ENCODE measurements around the gene OR2T4. TPM values are rescaled to one million over a fixed set of nuclear protein-coding genes. Genes with fewer than 3 reads are reported as not detected.

OR2T4 gene
- total and polyA plus RNA-seq, 3 donors from 2014 or later, result not detected

DNA sequence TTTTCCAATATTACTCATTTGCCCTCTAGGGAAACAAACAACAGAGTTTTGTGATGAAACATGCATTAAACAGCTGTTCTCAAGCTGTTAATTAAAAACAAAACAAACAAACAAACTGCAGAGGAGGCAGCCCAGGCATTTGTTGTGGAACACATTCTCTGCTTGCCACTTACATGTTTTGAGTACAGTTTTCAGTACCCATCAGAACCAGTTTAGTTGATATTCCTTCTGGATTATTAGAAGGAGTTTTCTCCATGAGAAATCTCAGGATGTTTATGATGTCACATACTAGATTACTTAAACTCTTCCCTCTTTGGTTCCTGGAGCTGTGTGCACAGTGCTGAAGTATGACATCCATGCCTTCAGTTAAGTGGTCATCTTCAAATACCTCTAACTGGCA lies 14.0 kb downstream of the OR2T4 start, which contains the start of gene OR2T6:
Gene OR2T6, plus strand, starts transcription at position 301 of the 400 bp plus-strand sequence. CDS start 11,863 bp downstream, outside the sequence.
- no peaks in the 10 kb centered on the region for H3K4me1 ChIP-seq
- H3K27ac ChIP-seq, result no peak within 1 kb of the TSS
- no peak for DNase-seq
- TF ChIP-seq POLR2A (IDR thresholded peaks at IDR 0.05), result no peak
- TF ChIP-seq, protein P1, sequence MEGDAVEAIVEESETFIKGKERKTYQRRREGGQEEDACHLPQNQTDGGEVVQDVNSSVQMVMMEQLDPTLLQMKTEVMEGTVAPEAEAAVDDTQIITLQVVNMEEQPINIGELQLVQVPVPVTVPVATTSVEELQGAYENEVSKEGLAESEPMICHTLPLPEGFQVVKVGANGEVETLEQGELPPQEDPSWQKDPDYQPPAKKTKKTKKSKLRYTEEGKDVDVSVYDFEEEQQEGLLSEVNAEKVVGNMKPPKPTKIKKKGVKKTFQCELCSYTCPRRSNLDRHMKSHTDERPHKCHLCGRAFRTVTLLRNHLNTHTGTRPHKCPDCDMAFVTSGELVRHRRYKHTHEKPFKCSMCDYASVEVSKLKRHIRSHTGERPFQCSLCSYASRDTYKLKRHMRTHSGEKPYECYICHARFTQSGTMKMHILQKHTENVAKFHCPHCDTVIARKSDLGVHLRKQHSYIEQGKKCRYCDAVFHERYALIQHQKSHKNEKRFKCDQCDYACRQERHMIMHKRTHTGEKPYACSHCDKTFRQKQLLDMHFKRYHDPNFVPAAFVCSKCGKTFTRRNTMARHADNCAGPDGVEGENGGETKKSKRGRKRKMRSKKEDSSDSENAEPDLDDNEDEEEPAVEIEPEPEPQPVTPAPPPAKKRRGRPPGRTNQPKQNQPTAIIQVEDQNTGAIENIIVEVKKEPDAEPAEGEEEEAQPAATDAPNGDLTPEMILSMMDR (IDR thresholded peaks at IDR 0.05), result no peak
- intact Hi-C loops (cut with DNase I; ENCODE audit: low total_unique reads), result no loop called here
- H3K36me3 ChIP-seq (ENCODE audit: low read depth, missing control alignments), result no peaks in the 10 kb centered on the region
- H3K9me3 ChIP-seq, result no peaks in the 10 kb centered on the region
- H3K27me3 ChIP-seq, result no peaks in the 10 kb centered on the region
- no peak within 1 kb of the TSS for H3K4me3 ChIP-seq

- no peaks in the 10 kb centered on the region for H3K27me3 ChIP-seq
- no peaks in the 10 kb centered on the region for H3K9me3 ChIP-seq
- WGBS, 2 donors, result 79 to 81% methylated on average over 3 of the region's 3 CpGs
- intact Hi-C loops (cut with DNase I; ENCODE audit: low total_unique reads), result no loop called here
- DNase-seq, result no peak
- no peak overlapping the region for H3K4me3 ChIP-seq
- H3K27ac ChIP-seq, result no peak overlapping the region
- no peaks in the 10 kb centered on the region for H3K36me3 ChIP-seq (ENCODE audit: low read depth, missing control alignments)
- no peaks in the 10 kb centered on the region for H3K4me1 ChIP-seq
- TF ChIP-seq POLR2A (IDR thresholded peaks at IDR 0.05), result no peak
Measured at GRCh38 chr1:248376916-248377315, 15.5 kb downstream of the OR2T4 start.

- H3K27ac ChIP-seq, result no peak overlapping the region
- intact Hi-C loops (cut with DNase I; ENCODE audit: low total_unique reads), result no loop called here
- no peaks in the 10 kb centered on the region for H3K27me3 ChIP-seq
- WGBS, 2 donors, result 85 to 90% methylated on average over 3 of the region's 3 CpGs
- H3K36me3 ChIP-seq (ENCODE audit: low read depth, missing control alignments), result no peaks in the 10 kb centered on the region
- H3K4me1 ChIP-seq, result no peaks in the 10 kb centered on the region
- TF ChIP-seq, protein P1 (IDR thresholded peaks at IDR 0.05), result no peak
- no peak for TF ChIP-seq POLR2A (IDR thresholded peaks at IDR 0.05)
- no peaks in the 10 kb centered on the region for H3K9me3 ChIP-seq
- no peak overlapping the region for H3K4me3 ChIP-seq
- no peak for DNase-seq
Measured at GRCh38 chr1:248380854-248381253, 19.4 kb downstream of the OR2T4 start.

GRCh38 chr1:248388426-248388825 lies 27.0 kb downstream of the OR2T4 start:
- WGBS, 2 donors, result 74 to 78% methylated on average over 2 of the region's 2 CpGs
- Histone ChIP-seq H3K27me3 (no peaks in the 10 kb centered on the region), H3K27ac (no peak overlapping the region), H3K4me1 (no peaks in the 10 kb centered on the region), H3K36me3 (ENCODE audit: low read depth, missing control alignments) (no peaks in the 10 kb centered on the region), H3K4me3 (no peak overlapping the region), H3K9me3 (no peaks in the 10 kb centered on the region)
- DNase-seq, result no peak
- intact Hi-C loops (cut with DNase I; ENCODE audit: low total_unique reads), result no loop called here
- TF ChIP-seq POLR2A (IDR thresholded peaks at IDR 0.05), result no peak
- TF ChIP-seq, protein P1 (IDR thresholded peaks at IDR 0.05), result no peak

DNA sequence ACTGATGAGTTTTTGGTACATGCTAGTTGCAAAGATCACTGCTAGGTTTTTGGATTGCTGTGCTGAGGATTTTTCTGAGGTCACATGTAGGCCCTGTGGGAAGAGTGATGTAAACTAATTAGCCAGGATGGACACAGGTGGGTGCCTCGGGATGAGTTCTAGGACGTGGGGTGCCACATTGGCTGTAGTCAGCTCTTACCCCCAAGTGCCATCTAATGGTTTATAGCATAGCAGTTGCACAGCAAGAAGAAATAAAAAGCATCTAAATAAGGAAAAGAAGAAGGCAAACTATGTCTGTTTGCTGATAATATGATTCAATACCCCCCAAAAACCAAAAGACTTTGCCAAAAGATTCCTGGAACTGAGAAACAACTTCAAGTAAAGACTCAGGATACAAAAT lies 31.6 kb downstream of the OR2T4 start:
- Histone ChIP-seq H3K27ac (no peak overlapping the region), H3K36me3 (ENCODE audit: low read depth, missing control alignments) (no peaks in the 10 kb centered on the region), H3K27me3 (no peaks in the 10 kb centered on the region), H3K9me3 (no peaks in the 10 kb centered on the region), H3K4me3 (no peak overlapping the region), H3K4me1 (no peaks in the 10 kb centered on the region)
- WGBS, 2 donors, result 50 to 63% methylated on average over 1 to 2 of the region's 2 CpGs
- DNase-seq, result no peak
- intact Hi-C loops (cut with DNase I; ENCODE audit: low total_unique reads), result no loop called here
- TF ChIP-seq, protein P1 (IDR thresholded peaks at IDR 0.05), result no peak
- no peak for TF ChIP-seq POLR2A (IDR thresholded peaks at IDR 0.05)
